Liver (tissue), 9 donors: ENCODE measurements around the gene SV2B. TPM values are rescaled to one million over a fixed set of nuclear protein-coding genes. Genes with fewer than 3 reads are reported as not detected.

Source experiments
- DNase-seq: peaks from one replicate; pipeline ENCODE4 v3.0.0-alpha.2; 2017; ENCODE audit warnings: low spot score
- H3K27ac ChIP-seq, 2 donors: one replicate each; pipeline ENCODE4 v1.7.0; 2013; ENCODE audit warnings: inconsistent platforms in 2 of 2, low read length in 2 of 2, control low read depth in 1 of 2, low read depth in 1 of 2, mild to moderate bottlenecking in 1 of 2
- H3K27me3 ChIP-seq, 4 donors: one replicate each; pipeline versions ENCODE4 v1.6.1 to v1.7.0; 2013; ENCODE audit warnings: low read length in 3 of 4, inconsistent platforms in 1 of 4, mild to moderate bottlenecking in 1 of 4, moderate library complexity in 1 of 4; ENCODE audit not compliant: control insufficient read depth in 4 of 4, insufficient read depth in 4 of 4
- H3K36me3 ChIP-seq, 4 donors: one replicate each; pipeline versions ENCODE4 v1.6.1 to v1.7.0; 2013; ENCODE audit warnings: low read length in 3 of 4, mild to moderate bottlenecking in 3 of 4, low read depth in 1 of 4, moderate library complexity in 1 of 4; ENCODE audit not compliant: control insufficient read depth in 4 of 4, insufficient read depth in 3 of 4
- H3K4me1 ChIP-seq, 4 donors: one replicate each; pipeline versions ENCODE4 v1.6.1 to v1.7.0; 2013; ENCODE audit warnings: low read length in 3 of 4, mild to moderate bottlenecking in 3 of 4, moderate library complexity in 1 of 4; ENCODE audit not compliant: control insufficient read depth in 4 of 4, insufficient read depth in 4 of 4
- H3K4me3 ChIP-seq, 3 donors: one replicate each; pipeline versions ENCODE4 v1.6.1 to v1.7.0; 2013; ENCODE audit warnings: low read length in 3 of 3, control low read depth in 1 of 3, low read depth in 1 of 3, mild to moderate bottlenecking in 1 of 3
- H3K9ac ChIP-seq, 2 donors: one replicate each; pipeline ENCODE4 v1.7.0; 2013; ENCODE audit warnings: low read length in 2 of 2, mild to moderate bottlenecking in 2 of 2, moderate library complexity in 2 of 2, control low read depth in 1 of 2, low read depth in 1 of 2
- H3K9me3 ChIP-seq, 4 donors: one replicate each; pipeline versions ENCODE4 v1.6.1 to v1.7.0; 2013; ENCODE audit warnings: low read length in 3 of 4; ENCODE audit not compliant: control insufficient read depth in 4 of 4
- CTCF ChIP-seq: fragments of 150-350 bp; IDR thresholded peaks from 2 replicates; pipeline ENCODE4 v1.5.1; 2017; ENCODE audit warnings: improper control_type of control experiment, low read depth, low read length; ENCODE audit not compliant: missing input control
- EGR1 ChIP-seq, 2 donors: IDR thresholded peaks; 2 replicates each; pipeline ENCODE4 v1.6.1; 2016 to 2018; ENCODE audit warnings: antibody characterized with exemption in 2 of 2, low read depth in 2 of 2
- GABPA ChIP-seq, 2 donors: IDR thresholded peaks in 1 of 2; conservative IDR thresholded peaks in 1 of 2; 2 replicates each; pipeline ENCODE4 v1.6.1; 2016; ENCODE audit warnings: antibody characterized with exemption in 2 of 2, mild to moderate bottlenecking in 1 of 2, moderate library complexity in 1 of 2
- HNF4A ChIP-seq, 2 donors: conservative IDR thresholded peaks; 2 replicates each; pipeline ENCODE4 v1.6.1; 2016; ENCODE audit warnings: antibody characterized with exemption in 2 of 2, mild to moderate bottlenecking in 2 of 2
- JUND ChIP-seq, 2 donors: IDR thresholded peaks; 2 replicates each; pipeline ENCODE4 v1.6.1; 2016; ENCODE audit warnings: antibody characterized with exemption in 2 of 2
- MAX ChIP-seq: IDR thresholded peaks from 2 replicates; pipeline ENCODE4 v1.6.1; 2016; ENCODE audit warnings: antibody characterized with exemption
- NR2F2 ChIP-seq: IDR thresholded peaks from 2 replicates; pipeline ENCODE4 v1.6.1; 2016; ENCODE audit warnings: antibody characterized with exemption
- RAD21 ChIP-seq, 2 donors: IDR thresholded peaks; 2 replicates each; pipeline ENCODE4 v1.6.1; 2016; ENCODE audit warnings: antibody characterized with exemption in 2 of 2, mild to moderate bottlenecking in 2 of 2
- REST ChIP-seq: IDR thresholded peaks from 2 replicates; pipeline ENCODE4 v1.6.1; 2016; ENCODE audit warnings: antibody characterized with exemption, mild to moderate bottlenecking
- RXRA ChIP-seq, 2 donors: IDR thresholded peaks; 2 replicates each; pipeline ENCODE4 v1.6.1; 2017 to 2018; ENCODE audit warnings: antibody characterized with exemption in 2 of 2, mild to moderate bottlenecking in 1 of 2
- SP1 ChIP-seq: IDR thresholded peaks from 2 replicates; pipeline ENCODE4 v1.6.1; 2018; ENCODE audit warnings: antibody characterized with exemption, mild to moderate bottlenecking
- TAF1 ChIP-seq: conservative IDR thresholded peaks from 2 replicates; pipeline ENCODE4 v1.6.1; 2016; ENCODE audit warnings: antibody characterized with exemption, mild to moderate bottlenecking
- YY1 ChIP-seq: IDR thresholded peaks from 2 replicates; pipeline ENCODE4 v1.6.1; 2016; ENCODE audit warnings: antibody characterized with exemption, mild to moderate bottlenecking
- ZBTB33 ChIP-seq: IDR thresholded peaks from 2 replicates; pipeline ENCODE4 v1.6.1; 2016; ENCODE audit warnings: antibody characterized with exemption
- WGBS: extraction: QIAGEN DNeasy Blood & Tissue Kit; methylation state at CpG from one replicate; pipeline ENCODE4 v1.1.7; 2013; 5-methylcytosine and 5-hydroxymethylcytosine counted together
- polyA plus RNA-seq, 2 donors: library from polyadenylated mRNA; stranded (reverse) in 1 of 2; unstranded in 1 of 2; fragments of 200-250 nt in 1 of 2; fragments of >200 nt in 1 of 2; fragmentation: Nextera tagmentation in 1 of 2; extraction: Ambion mirVana in 1 of 2; gene quantifications; one replicate each; pipeline versions ENCODE4 v1.2.1 to v1.2.3, GENCODE V29; 2013 to 2015
- total RNA-seq, 2 donors: library from RNA; depleted of rRNA; stranded (reverse); fragments of >200 nt; gene quantifications; one replicate each; pipeline ENCODE4 v1.2.3, GENCODE V29; 2014
- donor health status: healthy.
- donor health status: healthy.
- donor health status: healthy.
- donor health status: healthy.
- donor health status: healthy.

SV2B gene
- total and polyA plus RNA-seq, 4 donors: 0.08 to 0.16 (median 0.09) TPM; not detected in 1

GRCh38 chr15:91196127-91196526 lies 96.1 kb downstream of the SV2B start:
- Histone ChIP-seq H3K4me3 (no peak overlapping the region), H3K4me1 (peaks cover 3 to 6% (median 5%) of the 10 kb centered on the region in 4 donors), H3K27ac (no peak overlapping the region), H3K27me3 (no peaks in the 10 kb centered on the region), H3K9ac (no peak overlapping the region), H3K36me3 (no peaks in the 10 kb centered on the region), H3K9me3 (peaks cover 0 to 3% (median 0%) of the 10 kb centered on the region in 4 donors)
- WGBS: 92% methylated on average over 4 of the region's 4 CpGs
- DNase-seq: no peak
- TF ChIP-seq NR2F2 (no peak), ZBTB33 (no peak), HNF4A (conservative IDR thresholded peaks at IDR 0.05) (no peak), GABPA (IDR thresholded peaks at IDR 0.05 in 1 of 2, conservative IDR thresholded peaks at IDR 0.05 in 1 of 2) (no peak), EGR1 (IDR thresholded peaks at IDR 0.05; ENCODE audit: low read depth in 2 of 2) (no peak), JUND (IDR thresholded peaks at IDR 0.05) (no peak), REST (no peak), YY1 (no peak), TAF1 (no peak)

GRCh38 chr15:91196768-91197167 lies 96.7 kb downstream of the SV2B start:
- H3K9me3 ChIP-seq: peaks cover 0 to 3% (median 0%) of the 10 kb centered on the region in 4 donors
- H3K36me3 ChIP-seq: no peaks in the 10 kb centered on the region
- no peak overlapping the region for H3K9ac ChIP-seq
- peaks cover 3 to 6% (median 5%) of the 10 kb centered on the region in 4 donors for H3K4me1 ChIP-seq
- no peaks in the 10 kb centered on the region for H3K27me3 ChIP-seq
- TF ChIP-seq TAF1 (no peak), SP1 (no peak), MAX (no peak), CTCF (no peak), YY1 (no peak), RXRA (IDR thresholded peaks at IDR 0.05) (no peak), REST (no peak), EGR1 (IDR thresholded peaks at IDR 0.05; ENCODE audit: low read depth in 2 of 2) (no peak), NR2F2 (no peak), RAD21 (IDR thresholded peaks at IDR 0.05) (no peak), ZBTB33 (no peak)
- 82% methylated on average over 5 of the region's 5 CpGs for WGBS
- no peak for DNase-seq
- no peak overlapping the region for H3K27ac ChIP-seq
- H3K4me3 ChIP-seq: no peak overlapping the region
